ENCODE results near the gene IGF2BP1.

The IGF2BP1 gene

DNA sequence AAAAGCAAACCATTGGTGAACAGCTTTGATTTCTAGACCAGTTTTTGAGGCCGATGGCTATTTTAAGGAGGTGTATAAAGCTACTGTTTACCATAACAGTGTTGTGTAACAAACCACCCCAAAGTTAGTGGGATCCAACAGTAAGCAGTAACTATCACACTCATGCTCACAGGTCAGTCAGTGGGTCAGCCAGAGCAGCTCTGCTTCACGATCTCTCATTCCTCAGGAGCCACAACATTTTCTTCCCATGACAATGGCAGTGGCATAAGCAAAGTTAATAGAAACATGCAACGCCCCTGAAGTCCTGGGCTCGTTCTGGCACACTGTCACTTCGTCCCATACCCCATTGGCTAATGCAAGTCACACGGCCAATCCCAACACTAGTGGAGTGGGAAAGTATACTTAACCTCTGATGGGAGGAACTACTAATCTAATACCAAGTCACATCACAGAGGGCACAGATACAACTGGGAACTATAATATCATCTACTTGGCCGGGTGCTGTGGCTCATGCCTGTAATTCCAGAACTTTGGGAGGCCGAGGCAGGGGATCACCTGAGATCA is 107.4 kb downstream of the IGF2BP1 start:
- no peak for DNase-seq
